AG08396 (cell line): ENCODE data around the gene PLD2.

ENCODE experiments used
- DNase-seq: peaks from one replicate; pipeline ENCODE4 v3.0.0; 2012; ENCODE audit warnings: low spot score, mixed read lengths

Gene PLD2, protein sequence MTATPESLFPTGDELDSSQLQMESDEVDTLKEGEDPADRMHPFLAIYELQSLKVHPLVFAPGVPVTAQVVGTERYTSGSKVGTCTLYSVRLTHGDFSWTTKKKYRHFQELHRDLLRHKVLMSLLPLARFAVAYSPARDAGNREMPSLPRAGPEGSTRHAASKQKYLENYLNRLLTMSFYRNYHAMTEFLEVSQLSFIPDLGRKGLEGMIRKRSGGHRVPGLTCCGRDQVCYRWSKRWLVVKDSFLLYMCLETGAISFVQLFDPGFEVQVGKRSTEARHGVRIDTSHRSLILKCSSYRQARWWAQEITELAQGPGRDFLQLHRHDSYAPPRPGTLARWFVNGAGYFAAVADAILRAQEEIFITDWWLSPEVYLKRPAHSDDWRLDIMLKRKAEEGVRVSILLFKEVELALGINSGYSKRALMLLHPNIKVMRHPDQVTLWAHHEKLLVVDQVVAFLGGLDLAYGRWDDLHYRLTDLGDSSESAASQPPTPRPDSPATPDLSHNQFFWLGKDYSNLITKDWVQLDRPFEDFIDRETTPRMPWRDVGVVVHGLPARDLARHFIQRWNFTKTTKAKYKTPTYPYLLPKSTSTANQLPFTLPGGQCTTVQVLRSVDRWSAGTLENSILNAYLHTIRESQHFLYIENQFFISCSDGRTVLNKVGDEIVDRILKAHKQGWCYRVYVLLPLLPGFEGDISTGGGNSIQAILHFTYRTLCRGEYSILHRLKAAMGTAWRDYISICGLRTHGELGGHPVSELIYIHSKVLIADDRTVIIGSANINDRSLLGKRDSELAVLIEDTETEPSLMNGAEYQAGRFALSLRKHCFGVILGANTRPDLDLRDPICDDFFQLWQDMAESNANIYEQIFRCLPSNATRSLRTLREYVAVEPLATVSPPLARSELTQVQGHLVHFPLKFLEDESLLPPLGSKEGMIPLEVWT

DNA sequence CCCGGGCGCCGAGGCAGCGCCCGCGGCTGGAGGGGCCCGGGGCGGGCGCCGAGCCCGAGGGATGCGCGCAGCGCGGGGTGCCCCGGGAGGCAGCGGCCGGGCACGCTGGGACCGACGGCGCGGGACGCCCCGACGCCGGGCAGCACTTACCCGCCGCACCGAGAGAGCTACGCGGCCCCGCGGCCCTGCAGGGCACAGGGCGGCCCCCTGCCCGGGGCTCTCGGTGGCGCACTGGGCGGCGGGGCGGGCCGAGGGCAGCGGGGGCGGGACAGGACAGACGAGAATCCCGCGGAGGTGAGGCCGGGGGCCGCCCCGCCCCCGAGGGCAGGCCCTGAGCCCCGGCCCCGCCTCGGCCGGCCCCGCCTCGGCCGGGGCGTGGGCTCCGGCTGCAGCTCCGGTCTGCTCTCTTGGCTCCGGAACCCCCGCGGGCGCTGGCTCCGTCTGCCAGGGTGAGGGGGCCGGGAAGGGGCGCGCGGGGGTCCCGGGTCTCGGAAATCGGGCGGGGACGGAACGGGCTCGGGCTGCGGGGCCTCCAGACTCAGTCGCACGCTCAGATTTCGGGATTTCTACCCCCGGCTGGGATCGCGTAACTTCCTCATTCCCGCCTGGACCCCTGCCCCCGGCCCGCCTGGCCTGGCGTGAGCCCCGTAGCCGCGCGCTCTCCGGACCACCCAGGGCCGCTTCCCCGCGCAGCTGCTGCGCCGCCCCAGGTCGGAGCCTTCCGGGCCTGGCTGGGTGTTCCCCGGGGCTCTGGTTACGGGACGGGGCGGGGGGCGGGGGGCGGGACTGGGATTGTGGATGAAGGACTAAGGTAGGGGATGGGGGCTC is at the start of gene PLD2:
Gene PLD2 (plus strand): TSS at position 376 of the 828 bp plus-strand sequence. CDS start 621 bp downstream, outside the sequence.
- DNase-seq = peak; percentile 99

DNA sequence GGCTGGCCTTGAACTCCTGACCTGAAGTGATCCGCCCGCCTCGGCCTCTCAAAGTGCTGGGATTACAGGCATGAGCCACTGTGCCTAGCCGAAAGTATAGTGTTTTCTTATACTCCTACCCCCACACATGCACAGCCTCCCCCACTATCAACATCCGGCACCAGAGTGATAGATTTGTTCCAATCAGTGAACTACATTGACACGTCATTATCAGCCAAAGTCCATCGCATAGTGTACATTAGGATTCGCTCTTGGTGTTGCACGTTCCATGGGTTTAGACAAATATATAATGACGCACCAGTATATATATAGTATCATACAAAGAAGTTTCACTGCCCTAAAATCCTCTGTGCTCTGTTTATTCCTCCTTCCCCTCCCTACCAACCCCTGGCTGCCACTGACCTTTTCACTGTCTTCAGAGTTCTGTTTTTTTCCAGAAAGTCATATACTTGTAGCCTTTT is 47.1 kb upstream of the PLD2 start:
- no peak for DNase-seq

DNA sequence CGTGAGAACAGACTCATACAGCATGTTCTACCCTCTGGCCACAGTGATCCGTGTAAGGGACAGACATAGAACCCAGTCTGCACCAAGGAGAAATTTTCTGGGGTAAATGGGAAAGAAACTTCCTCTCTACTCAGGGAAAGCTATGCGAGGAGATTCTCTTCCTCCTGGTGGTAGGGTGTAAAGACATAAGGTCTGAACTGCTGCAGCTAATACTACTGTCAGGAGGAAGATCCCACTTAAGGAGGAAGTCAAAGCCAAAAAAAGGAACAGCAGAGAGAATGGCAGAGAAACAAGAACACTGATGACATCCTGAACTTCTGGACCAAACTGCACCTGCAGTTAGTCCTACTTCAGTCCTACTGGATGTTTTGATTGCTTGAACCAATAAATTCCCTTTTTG is 42.4 kb upstream of the PLD2 start:
- no peak for DNase-seq

DNA sequence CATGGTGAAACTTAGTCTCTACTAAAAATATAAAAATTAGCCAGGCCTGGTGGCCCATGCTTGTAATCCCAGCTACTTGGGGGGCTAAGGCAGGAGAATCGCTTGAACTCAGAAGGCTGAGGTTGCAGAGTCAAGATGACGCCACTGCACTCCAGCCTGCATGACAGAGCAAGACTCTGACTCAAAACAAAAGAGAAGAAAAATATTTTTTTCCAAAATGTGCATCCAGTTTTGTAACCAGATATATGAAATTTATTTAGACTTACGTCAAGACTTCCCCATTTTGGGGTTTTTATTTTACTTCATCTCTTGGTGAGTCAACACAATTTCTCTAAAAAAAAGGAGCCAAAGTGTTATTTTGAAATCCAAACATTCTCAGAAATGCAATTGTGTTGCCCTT is 40.8 kb upstream of the PLD2 start:
- no peak for DNase-seq

DNA sequence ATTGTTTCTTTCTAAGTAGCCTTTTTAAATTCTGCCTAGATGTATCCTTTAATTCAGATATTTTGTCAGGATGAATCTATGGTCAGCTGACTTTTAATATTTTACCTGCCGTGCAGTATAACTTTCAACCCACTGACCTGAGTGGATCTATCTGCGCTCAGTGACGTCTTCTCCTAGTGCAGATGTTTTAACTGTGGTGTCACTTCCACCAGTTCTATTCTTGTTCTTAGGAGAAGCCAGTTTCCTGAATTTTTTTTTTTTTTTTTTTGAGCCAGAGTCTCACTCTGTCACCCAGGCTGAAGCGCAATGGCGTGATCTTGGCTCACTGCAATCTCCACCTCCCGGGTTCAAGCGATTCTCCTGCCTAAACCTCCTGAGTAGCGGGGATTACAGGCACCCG is 40.2 kb upstream of the PLD2 start:
- DNase-seq = no peak

DNA sequence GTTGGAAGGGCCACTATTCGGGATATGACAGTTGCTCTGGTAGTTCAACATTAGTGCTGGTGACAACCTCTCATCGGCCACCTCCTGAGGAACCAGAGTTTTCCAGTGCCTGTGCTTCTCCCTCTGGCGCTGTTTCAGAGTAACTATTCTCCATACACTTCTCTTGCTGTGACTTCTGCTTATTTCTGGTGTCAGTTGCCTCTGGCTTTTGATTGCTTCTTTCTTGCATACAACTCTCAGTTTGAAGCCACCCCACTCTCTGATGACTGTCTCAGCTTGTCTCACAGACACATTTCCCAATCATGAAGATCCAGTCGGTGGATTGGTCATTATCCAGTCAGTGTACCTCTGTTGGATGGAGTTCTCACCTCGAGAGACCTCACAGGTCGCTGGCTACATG is 38.7 kb upstream of the PLD2 start:
- no peak for DNase-seq

DNA sequence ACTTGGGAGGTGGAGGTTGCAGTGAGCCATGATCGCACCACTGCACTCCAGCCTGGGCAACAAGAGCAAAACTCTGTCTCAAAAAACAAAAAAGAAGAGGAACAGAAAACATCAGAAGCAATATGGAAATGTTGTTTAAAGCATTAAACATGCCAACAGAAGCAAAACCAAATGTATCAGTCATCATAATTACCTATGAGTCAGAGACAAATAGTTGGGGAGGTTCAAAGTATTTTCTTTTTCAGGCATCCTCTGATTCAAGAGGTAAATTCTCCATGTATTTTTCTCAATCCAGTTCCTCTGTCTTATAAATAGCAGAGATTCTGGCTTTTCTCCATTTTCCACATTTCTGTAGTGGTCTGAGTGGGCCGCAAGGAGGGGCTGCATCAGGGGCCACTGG is 37.3 kb upstream of the PLD2 start:
- DNase-seq = no peak

DNA sequence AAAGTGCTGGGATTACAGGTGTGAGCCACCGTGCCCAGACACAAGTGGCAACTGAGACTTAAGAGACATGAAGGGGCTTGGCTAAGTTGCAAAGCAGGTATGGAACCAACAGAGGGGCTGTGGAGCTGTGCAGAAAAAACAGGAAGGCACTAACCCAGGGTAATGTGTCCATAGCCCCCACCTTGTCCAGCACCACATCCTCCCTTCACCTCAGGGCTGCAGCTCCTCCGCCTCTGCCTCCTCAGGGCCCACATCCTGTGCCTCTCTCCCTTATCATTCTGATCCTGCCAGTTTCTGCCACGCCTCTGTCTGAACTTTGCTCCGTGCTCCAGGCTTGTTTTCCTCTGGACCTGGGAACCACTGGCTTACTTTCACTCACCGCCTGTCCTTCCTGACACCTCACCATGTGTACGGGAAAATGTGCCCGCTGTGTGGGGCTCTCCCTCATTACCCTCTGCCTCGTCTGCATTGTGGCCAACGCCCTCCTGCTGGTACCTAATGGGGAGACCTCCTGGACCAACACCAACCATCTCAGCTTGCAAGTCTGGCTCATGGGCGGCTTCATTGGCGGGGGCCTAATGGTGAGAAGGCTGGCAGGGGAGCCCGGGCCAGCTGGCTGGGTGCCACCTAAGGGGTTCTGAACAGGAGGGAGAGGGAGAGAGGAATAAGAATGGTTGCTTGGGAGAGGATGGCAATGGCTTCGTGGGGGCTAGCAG is 35.3 kb upstream of the PLD2 start, which contains the start of gene TM4SF5:
Gene TM4SF5 (plus strand): TSS at position 368 of the 716 bp plus-strand sequence. CDS start 37 bp downstream, at position 405.
- DNase-seq = no peak

DNA sequence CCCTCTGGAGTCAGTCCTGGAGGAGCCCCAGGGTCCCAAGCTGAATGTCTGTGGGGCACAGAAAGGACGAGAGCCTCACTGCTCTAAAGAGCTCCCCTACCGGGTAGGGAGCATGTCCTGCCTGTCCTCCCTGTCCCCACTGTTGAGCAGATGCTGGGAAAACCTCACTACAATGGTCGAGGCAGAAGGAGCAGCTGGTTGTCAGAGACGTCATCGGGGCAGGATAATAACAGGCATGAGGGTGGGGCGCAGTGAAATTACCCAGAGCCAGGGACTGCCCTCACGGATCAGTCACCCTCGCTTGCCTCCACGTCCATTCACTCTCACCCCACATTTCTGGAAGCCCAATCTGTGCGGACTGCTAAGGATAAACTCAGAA is 34.7 kb upstream of the PLD2 start:
- DNase-seq = no peak

DNA sequence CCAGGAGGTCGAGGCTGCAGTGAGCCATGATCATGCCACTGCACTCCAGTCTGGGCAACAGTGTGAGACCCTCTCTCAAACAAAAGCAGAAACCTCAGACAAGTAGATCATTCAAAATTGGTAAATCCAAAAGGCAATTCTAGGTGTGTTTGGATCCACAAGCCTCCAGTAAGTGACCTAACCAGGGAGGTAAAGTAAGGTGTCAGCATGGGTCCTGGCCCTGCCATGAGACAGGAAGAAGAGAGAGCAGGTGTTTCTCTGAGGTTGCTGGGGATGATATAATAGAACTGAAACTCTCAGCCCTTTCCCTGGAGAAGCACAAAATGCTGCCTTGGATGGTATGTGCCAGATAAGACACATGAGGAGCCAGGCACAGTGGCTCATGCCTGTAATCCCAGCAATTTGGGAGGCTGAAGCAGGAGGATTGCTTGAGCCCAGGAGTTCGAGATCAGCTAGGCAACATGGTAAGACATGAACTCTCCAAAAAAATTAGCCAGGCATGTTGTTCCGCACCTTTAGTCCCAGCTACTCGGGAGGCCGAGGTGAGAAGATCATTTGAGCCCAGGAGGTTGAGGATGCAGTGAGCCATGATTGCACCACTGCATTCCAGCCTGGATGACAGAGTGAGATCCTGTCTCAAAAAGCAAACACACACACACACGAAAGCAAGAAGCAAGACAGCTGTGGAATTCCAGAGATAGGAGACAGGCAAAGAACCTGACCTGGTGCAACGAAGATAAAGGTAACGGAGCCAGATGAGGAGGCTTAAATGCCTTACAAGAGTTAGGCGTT is 28.8 kb upstream of the PLD2 start:
- DNase-seq = no peak

DNA sequence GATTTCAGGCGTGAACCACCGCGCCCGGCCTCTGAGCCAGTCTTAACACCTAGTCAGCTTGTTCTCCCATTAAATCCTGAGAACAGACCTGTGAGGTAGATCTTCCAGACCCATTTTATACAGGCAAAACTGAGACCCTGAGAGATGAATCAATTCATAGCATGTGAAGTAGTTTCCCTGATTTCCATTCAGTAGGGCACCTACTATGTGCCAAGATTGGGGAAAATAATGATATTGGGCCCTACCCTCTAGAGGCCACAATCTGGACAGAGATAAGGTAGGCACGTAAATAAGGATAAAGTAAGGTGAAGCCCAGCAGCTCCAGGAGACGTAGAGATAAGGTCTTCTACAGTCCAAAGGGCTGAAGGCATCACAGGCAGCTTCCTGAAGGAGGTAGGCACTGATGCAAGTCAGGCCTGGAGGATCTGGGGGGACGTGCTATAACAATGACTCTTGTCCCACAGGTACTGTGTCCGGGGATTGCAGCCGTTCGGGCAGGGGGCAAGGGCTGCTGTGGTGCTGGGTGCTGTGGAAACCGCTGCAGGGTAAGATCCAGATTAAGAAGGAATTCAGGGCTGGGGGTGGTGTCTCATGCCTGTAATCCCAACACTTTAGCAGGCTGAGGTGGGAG is 26.5 kb upstream of the PLD2 start:
- no peak for DNase-seq

DNA sequence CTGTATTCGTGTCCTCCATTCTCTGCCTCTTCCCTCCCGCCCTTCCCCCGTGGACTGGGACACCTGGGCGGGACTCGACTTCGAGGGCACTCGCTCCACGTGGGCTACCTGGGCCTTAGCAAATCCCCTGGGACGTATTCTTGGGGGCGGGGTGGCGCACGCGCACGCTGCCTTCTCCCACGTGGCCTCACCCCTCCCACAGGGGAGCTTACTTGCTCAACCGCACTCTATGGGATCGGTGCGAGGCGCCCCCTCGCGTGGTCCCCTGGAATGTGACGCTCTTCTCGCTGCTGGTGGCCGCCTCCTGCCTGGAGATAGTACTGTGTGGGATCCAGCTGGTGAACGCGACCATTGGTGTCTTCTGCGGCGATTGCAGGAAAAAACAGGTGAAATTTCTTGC is 24.3 kb upstream of the PLD2 start:
- DNase-seq = no peak

DNA sequence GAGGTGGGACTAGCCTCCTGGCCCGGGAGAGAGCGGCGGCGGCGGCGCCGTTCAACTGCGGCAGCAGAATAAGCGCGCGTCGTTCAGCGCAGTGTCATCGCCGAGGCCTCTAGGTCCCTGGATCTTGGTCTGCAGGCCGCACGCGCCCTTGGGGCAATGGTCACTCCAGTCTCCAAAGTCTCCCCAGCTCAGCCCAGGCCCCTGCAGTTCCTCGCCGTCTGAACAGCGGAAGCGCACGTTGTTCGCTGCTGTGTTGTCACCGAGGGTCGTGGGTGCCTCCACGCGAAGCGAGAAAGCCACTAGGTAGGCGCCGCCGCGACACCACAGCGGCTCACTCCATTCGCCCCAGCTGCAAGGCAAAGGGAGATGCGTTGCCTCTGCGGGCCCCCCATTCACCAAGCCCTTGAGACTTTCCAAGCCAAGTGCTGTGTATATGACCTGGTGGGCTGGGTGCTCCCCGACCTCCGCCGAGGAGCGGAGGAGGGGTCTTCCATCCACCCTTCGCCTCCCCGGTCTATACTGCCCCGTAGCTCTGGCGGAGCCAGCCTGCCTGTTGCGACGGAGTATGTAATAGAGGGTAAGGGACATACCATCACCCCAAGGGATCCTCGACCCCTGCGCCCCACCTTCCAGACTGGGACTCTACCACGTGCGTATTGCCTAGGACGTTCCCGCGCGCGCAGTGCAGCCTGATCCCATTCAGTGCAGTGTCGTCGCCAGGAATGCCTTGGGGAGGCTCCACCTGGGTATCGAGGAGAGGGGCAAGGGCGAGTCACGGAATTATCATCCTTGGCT is 21.4 kb upstream of the PLD2 start:
- DNase-seq = no peak

DNA sequence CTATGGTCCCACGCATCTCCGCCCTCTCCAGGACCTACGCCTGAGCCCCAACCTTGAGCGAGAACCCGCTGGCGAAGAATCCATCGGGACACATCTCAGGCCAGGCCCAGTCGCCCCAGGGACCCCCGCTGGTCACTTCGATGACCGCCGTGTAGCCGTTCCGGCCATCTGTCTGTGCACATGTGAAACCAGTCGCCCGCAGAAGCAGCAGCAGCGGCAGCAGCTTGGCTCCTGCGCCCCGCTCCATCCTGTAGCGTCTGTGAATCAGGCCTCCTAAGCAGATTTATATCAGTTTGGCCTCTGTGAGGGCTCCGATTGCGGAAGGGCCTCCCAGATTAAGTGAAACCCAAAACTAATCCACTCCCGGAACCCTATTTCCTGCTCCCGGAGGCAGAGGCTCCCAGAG is 20.8 kb upstream of the PLD2 start, which contains the start of gene VMO1:
Gene VMO1 (minus strand): TSS at position 259 of the 406 bp plus-strand sequence. CDS start 12 bp downstream, at position 247.
- DNase-seq = no peak

DNA sequence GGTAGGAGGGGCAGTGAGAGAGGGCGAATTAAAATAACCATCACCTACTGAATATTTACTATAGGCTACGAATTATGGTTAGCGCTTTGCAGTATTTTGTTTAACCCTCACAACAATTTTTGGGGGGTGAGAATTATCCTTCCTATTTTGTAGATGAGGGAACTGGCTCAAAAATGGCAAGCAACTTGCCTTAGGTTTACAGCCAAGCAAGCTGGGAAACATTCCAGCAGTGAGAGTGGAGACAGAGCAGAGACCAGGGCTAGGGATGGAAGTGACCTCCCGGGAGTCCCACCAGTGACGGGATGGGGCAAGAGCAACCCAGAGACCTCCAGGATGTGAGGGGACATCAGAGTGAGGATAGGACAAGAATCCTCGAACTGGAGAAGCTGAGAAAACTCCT is 20.4 kb upstream of the PLD2 start:
- DNase-seq = no peak

DNA sequence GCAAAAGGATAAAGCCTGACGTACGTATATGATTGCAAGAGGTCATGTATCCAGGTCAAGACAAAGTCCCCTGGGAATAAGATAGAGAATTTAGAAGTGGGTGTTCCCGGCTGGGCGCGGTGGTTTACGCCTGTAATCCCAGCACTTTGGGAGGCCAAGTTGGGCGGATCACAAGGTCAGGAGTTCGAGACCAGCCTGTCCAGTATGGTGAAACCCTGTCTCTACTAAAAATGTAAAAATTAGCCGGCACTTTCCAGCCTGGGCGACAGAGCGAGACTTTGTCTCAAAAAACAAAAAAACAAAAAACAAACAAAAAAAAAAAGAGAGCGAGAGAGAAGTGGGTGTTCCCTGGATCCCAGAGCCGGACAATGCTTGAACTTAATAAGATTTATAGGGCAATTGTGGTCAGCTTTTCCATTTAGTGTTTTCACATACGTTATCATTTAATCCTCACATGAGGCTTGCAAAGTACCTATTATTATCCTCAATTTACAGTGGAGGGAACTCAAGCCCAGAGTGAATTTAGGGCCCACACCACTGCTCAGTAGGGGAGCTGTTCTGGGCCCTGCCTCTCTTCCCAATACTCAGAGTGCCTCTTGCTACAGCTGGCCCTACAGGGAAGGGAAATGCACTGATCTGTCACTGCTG is 18.7 kb upstream of the PLD2 start:
- no peak for DNase-seq

DNA sequence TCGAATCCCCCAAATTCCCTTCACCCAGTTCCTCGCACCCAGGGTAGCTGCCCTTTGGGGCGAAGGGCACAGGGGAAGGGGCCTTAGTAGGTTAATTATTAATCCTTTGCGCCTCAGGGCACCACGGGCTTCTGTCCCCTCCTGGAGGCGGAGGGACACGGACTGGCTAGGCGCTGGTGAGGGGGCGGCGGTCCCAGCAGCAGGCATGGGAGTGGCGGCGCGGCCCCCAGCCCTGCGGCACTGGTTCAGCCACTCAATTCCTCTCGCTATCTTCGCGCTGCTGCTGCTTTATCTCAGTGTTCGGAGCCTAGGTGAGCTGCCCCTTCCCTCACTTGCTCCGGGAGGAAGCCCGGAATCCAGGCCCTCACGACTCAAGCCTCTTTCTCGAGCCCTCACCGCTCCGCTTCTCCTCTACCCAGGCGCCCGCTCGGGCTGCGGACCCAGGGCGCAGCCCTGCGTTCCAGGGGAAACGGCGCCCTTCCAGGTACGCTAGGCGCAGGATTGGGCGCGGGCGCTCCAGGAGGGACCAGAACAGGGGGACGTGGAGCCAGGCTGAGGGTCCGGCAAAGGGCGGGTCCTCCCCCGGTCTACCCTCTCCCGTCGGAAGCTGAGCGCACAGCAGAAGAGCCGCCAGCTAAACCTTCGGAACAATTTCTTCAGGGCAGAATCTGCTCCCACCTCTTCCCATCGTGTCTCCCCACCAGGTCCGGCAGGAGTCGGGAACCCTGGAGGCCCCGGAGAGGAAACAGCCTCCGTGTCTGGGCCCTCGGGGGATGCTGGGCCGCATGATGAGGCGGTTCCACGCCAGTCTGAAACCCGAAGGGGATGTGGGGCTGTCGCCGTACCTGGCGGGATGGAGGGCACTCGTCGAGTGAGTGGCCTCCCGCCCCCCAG is 17.9 kb upstream of the PLD2 start, which contains the start of gene GLTPD2:
Gene GLTPD2 (plus strand): TSS at position 158 of the 894 bp plus-strand sequence. CDS start 48 bp downstream, at position 206.
- no peak for DNase-seq

DNA sequence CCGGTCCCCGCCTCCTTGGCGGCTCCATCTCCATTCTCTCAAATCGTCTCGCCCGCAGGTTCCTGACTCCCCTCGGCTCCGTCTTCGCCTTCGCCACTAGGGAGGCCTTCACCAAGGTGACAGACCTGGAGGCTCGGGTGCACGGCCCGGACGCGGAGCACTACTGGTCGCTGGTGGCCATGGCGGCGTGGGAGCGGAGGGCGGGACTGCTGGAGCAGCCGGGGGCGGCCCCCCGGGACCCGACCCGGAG is 17.3 kb upstream of the PLD2 start:
- DNase-seq = no peak
